ENCODE measurements around the gene MTMR11.

Gene MTMR11, protein sequence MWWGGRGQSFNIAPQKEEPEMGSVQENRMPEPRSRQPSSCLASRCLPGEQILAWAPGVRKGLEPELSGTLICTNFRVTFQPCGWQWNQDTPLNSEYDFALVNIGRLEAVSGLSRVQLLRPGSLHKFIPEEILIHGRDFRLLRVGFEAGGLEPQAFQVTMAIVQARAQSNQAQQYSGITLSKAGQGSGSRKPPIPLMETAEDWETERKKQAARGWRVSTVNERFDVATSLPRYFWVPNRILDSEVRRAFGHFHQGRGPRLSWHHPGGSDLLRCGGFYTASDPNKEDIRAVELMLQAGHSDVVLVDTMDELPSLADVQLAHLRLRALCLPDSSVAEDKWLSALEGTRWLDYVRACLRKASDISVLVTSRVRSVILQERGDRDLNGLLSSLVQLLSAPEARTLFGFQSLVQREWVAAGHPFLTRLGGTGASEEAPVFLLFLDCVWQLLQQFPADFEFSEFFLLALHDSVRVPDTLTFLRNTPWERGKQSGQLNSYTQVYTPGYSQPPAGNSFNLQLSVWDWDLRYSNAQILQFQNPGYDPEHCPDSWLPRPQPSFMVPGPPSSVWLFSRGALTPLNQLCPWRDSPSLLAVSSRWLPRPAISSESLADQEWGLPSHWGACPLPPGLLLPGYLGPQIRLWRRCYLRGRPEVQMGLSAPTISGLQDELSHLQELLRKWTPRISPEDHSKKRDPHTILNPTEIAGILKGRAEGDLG

GRCh38 chr1:149936170-149936991 is at the start of gene MTMR11:
Gene MTMR11, minus strand, starts transcription at chr1:149936879. Its CDS starts 232 bp downstream, at chr1:149936647.
- Histone ChIP-seq H3K9ac (ENCODE audit: low read depth, low read length) (peak within 1 kb of the TSS; percentile 50), H3K4me1 (ENCODE audit: insufficient read depth, low read length) (peaks cover 18% of the 10 kb centered on the region), H3K36me3 (ENCODE audit: insufficient read depth, low read length) (no peaks in the 10 kb centered on the region), H3K9me3 (ENCODE audit: control insufficient read depth, insufficient read depth, low read length) (no peaks in the 10 kb centered on the region)

- Histone ChIP-seq H3K9me3 (ENCODE audit: control insufficient read depth, insufficient read depth, low read length) (no peaks in the 10 kb centered on the region), H3K36me3 (ENCODE audit: insufficient read depth, low read length) (peaks cover 5% of the 10 kb centered on the region; the same call in 1 of the 2 replicates), H3K4me1 (ENCODE audit: insufficient read depth, low read length) (no peaks in the 10 kb centered on the region), H3K9ac (ENCODE audit: low read depth, low read length) (no peak overlapping the region)
These were observed 43.4 kb upstream of the MTMR11 start for GRCh38 chr1:149979972-149980540.

GRCh38 chr1:149979245-149979971 is 42.7 kb upstream of the MTMR11 start:
- no peaks in the 10 kb centered on the region for H3K9me3 ChIP-seq (ENCODE audit: control insufficient read depth, insufficient read depth, low read length)
- H3K36me3 ChIP-seq (ENCODE audit: insufficient read depth, low read length), result peaks cover 7% of the 10 kb centered on the region; the same call in 1 of the 2 replicates
- no peaks in the 10 kb centered on the region for H3K4me1 ChIP-seq (ENCODE audit: insufficient read depth, low read length)
- no peak overlapping the region for H3K9ac ChIP-seq (ENCODE audit: low read depth, low read length)

DNA sequence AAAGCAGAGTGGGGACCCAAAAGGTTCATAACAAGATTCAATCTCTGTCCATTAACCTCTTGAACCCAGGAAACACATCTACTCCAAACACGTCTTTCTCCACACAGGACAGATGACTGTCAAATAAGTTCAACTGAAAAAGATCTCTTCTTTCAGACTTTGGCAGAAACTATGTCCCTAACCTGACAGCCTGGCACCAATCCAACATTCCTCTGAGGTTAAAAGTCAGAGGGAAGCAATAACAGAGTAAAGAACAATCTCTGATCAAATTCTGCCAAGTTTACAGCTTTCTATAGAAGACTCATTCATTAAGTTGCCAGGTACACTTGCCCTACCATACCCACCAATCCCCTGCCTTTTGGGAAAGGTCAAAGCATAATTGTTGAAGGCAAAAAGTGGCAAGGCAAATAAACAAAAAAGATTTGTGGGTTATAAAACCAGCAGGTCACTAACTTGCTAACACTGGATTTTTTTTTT is 41.9 kb upstream of the MTMR11 start:
- no peaks in the 10 kb centered on the region for H3K9me3 ChIP-seq (ENCODE audit: control insufficient read depth, insufficient read depth, low read length)
- peaks cover 7% of the 10 kb centered on the region; the same call in 1 of the 2 replicates for H3K36me3 ChIP-seq (ENCODE audit: insufficient read depth, low read length)
- H3K9ac ChIP-seq (ENCODE audit: low read depth, low read length), result no peak overlapping the region
- H3K4me1 ChIP-seq (ENCODE audit: insufficient read depth, low read length), result no peaks in the 10 kb centered on the region

DNA sequence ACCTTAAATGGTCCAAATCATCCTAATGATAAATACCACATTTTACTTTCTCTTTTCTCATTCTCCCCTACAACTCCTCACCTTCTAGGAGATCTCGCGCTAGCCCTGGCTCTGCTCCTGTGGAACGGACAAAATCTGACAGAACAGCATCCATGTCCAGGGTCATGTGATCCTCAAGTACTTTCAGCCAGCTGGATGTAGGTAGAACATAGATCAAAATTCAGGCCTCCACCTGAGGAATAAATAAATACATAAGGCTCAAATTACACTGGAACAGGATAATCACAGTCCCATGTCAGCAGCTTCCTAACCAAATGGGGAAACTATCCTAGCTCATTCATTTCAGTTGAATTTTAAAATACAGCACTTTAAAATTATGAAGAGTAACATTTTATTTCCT is 40.7 kb upstream of the MTMR11 start:
- no peak overlapping the region for H3K9ac ChIP-seq (ENCODE audit: low read depth, low read length)
- H3K4me1 ChIP-seq (ENCODE audit: insufficient read depth, low read length), result no peaks in the 10 kb centered on the region
- peaks cover 7% of the 10 kb centered on the region; the same call in 1 of the 2 replicates for H3K36me3 ChIP-seq (ENCODE audit: insufficient read depth, low read length)
- H3K9me3 ChIP-seq (ENCODE audit: control insufficient read depth, insufficient read depth, low read length), result no peaks in the 10 kb centered on the region

- Histone ChIP-seq H3K4me1 (ENCODE audit: insufficient read depth, low read length) (no peaks in the 10 kb centered on the region), H3K9me3 (ENCODE audit: control insufficient read depth, insufficient read depth, low read length) (no peaks in the 10 kb centered on the region), H3K9ac (ENCODE audit: low read depth, low read length) (no peak overlapping the region), H3K36me3 (ENCODE audit: insufficient read depth, low read length) (peaks cover 21% of the 10 kb centered on the region)
These were observed 35.9 kb upstream of the MTMR11 start for GRCh38 chr1:149972547-149972946.

DNA sequence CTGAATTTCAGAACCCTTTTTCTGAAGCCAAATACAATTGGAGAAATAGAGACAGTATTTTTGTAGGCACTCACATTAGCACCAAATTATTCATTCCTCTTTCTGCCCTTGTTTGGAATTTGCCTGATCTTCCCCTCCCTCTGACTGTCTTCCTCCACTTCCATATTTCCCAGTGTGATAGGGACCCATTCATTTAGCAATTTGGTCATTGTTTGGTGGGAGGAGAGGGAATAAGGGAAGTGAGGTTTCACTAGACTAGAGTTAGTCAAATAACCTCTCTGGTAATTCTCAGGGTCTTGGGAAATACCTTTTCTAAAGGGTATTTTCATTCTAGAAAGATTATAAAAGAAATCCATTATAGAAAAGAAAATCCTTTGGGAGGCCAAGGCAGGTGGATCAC is 31.0 kb upstream of the MTMR11 start:
- Histone ChIP-seq H3K9me3 (ENCODE audit: control insufficient read depth, insufficient read depth, low read length) (no peaks in the 10 kb centered on the region), H3K36me3 (ENCODE audit: insufficient read depth, low read length) (peaks cover 19% of the 10 kb centered on the region), H3K9ac (ENCODE audit: low read depth, low read length) (no peak overlapping the region), H3K4me1 (ENCODE audit: insufficient read depth, low read length) (no peaks in the 10 kb centered on the region)

DNA sequence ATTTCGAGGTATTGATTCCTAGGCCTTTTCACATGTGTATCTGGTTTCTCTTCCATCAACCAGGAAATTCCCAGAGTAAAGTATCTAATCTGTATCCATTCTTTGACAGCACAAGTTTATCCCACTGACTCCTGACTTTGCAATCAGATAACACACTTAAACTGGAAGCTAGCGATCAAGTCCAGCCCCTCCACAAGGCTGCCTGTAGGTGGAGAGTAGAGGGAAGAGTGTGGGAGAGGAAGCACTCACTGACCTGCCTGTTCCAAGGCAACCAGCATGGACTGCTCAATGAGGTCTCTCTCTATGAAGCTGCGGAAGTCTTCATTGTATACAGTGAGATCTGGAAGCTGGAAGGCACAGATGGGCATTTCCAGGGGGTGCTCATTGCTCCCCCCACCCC is 30.4 kb upstream of the MTMR11 start:
- no peak overlapping the region for H3K9ac ChIP-seq (ENCODE audit: low read depth, low read length)
- no peaks in the 10 kb centered on the region for H3K4me1 ChIP-seq (ENCODE audit: insufficient read depth, low read length)
- no peaks in the 10 kb centered on the region for H3K9me3 ChIP-seq (ENCODE audit: control insufficient read depth, insufficient read depth, low read length)
- peaks cover 19% of the 10 kb centered on the region for H3K36me3 ChIP-seq (ENCODE audit: insufficient read depth, low read length)

DNA sequence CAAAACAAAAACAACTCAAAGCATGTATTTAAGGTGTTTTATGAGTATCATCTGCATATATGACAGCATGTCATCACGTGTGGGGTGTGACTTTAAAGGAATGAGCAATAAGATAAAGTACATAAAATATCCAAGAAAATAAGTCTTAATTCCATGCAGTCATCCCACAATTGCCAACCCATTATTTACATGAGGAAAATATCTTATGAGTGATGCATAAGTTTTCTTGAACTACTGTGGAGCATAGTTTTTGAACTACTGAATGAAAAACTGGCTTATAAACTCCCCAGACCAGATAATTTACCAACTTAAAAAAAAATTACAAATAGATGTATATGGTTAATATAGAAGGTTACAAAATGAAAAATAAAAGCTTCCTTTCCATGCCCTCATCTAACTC is 29.7 kb upstream of the MTMR11 start:
- Histone ChIP-seq H3K4me1 (ENCODE audit: insufficient read depth, low read length) (no peaks in the 10 kb centered on the region), H3K9ac (ENCODE audit: low read depth, low read length) (no peak overlapping the region), H3K36me3 (ENCODE audit: insufficient read depth, low read length) (peaks cover 19% of the 10 kb centered on the region), H3K9me3 (ENCODE audit: control insufficient read depth, insufficient read depth, low read length) (no peaks in the 10 kb centered on the region)

DNA sequence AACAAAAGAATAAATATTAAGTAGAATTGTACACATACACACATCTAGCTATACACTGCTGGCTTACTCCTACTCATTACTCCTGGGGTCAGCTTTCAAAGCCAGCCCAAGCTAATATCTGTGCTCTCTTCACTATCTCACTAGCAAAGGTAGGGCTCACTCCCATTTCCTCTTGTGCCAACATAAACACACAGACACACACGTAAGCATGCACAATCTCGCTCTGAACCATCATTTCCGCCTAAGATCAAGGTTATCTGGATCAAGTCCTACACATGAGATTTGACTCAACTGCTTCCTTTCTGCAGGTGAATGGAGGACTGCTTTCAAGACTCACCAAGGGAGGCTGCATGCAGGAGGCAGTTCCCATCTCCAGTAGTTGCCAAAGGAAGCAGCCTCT is 28.8 kb upstream of the MTMR11 start:
- H3K9ac ChIP-seq (ENCODE audit: low read depth, low read length), result no peak overlapping the region
- no peaks in the 10 kb centered on the region for H3K9me3 ChIP-seq (ENCODE audit: control insufficient read depth, insufficient read depth, low read length)
- H3K4me1 ChIP-seq (ENCODE audit: insufficient read depth, low read length), result no peaks in the 10 kb centered on the region
- H3K36me3 ChIP-seq (ENCODE audit: insufficient read depth, low read length), result peaks cover 14% of the 10 kb centered on the region

- Histone ChIP-seq H3K9ac (ENCODE audit: low read depth, low read length) (no peak overlapping the region), H3K4me1 (ENCODE audit: insufficient read depth, low read length) (no peaks in the 10 kb centered on the region), H3K9me3 (ENCODE audit: control insufficient read depth, insufficient read depth, low read length) (no peaks in the 10 kb centered on the region), H3K36me3 (ENCODE audit: insufficient read depth, low read length) (peaks cover 17% of the 10 kb centered on the region)
These were observed 26.7 kb upstream of the MTMR11 start for GRCh38 chr1:149963358-149963757.

DNA sequence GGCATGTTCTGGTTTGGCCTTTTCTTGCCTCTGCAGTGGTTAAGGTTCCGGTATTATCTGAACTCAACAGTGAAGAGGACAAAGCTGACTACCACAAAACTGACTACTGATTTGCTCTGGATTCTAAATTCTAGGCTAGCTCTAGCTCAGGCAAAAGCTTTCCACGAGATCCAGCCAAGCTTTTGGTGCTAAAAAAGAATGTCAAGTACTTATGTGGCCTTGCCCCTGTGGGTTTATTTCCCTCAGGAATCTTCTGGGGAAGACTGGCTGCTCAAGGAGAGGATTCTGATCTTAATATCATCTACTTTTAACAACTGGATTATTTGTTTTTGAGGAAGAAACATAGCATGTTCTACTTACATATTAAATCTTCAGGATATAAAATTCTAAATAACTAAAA is 26.1 kb upstream of the MTMR11 start:
- no peak overlapping the region for H3K9ac ChIP-seq (ENCODE audit: low read depth, low read length)
- H3K4me1 ChIP-seq (ENCODE audit: insufficient read depth, low read length), result no peaks in the 10 kb centered on the region
- H3K36me3 ChIP-seq (ENCODE audit: insufficient read depth, low read length), result peaks cover 20% of the 10 kb centered on the region
- peaks cover 3% of the 10 kb centered on the region for H3K9me3 ChIP-seq (ENCODE audit: control insufficient read depth, insufficient read depth, low read length)

DNA sequence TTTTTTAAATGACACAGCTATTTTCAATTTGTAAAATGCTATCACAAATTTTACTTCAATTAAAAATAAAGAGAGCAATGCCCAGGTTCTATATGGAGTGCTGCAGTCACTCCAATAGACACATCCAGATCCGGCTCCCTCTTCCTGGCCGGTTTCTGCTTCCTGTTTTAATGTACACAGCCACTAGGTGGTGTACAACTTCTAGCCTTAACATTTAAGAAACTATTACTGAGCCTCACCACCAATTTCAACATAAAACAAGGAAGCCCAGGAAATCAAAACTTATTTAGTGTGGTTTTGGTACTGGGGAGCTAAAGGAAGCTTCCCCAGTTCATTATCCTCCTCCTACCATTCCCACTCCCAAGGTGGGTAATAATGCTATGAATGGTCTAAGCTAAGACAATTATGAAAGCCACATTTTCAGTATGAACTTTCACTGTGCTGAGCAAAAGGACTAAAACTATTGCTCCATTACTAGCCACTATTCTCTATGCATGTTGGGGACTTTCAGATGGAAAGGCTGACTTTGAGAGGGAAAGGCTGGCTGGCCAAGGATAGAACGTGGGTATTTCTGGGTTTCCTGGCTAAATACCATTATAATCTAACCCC is 25.5 kb upstream of the MTMR11 start:
- no peak overlapping the region for H3K9ac ChIP-seq (ENCODE audit: low read depth, low read length)
- H3K4me1 ChIP-seq (ENCODE audit: insufficient read depth, low read length), result no peaks in the 10 kb centered on the region
- peaks cover 3% of the 10 kb centered on the region for H3K9me3 ChIP-seq (ENCODE audit: control insufficient read depth, insufficient read depth, low read length)
- peaks cover 17% of the 10 kb centered on the region for H3K36me3 ChIP-seq (ENCODE audit: insufficient read depth, low read length)
